Measurements from ENCODE around the gene CTNNBL1.

Gene CTNNBL1

DNA sequence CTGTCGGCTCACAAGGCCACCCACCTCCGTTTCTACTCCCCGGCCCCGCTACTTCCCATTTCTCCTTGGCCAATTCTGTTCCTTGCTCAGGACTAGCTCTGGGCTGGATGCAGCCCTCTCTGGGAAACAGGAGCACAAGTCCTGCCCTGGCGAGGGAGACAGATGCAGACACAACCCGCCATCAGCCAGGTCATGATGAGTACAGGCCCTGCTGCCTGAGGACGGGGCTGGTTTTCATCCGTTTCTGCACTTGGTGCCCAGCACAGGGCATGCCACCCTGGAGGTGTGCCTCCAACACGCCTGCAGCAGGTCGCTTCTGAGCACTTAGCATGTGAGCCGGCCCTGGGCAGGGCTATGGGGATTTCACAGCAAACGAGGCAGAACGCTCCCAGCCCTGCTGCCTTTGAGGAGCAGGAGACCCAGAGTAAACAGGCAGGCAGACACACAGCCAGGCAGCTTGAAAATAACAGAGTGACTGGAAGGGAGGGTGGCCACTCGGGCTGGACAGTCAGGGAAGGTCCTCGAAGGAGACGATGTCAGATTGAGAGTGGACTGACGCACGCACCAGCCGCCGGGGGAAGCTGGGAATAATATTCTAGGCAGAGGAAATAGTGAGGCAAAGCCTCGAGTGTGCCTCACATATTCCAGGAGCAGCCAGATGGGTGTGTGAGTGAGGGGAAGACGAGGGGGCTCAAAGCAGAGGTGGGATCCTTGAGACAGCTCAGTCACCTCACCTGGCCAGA lies 187.9 kb downstream of the CTNNBL1 start:
- no peak overlapping the region for H3K4me2 ChIP-seq (ENCODE audit: low read length, poor library complexity, severe bottlenecking)
- no peak overlapping the region for H4K91ac ChIP-seq (ENCODE audit: low read length)
- no peak overlapping the region for H3K27ac ChIP-seq (ENCODE audit: low read length, poor library complexity, severe bottlenecking)
- no peaks in the 10 kb centered on the region for H3K4me1 ChIP-seq (ENCODE audit: control insufficient read depth, insufficient read depth, low read depth, low read length)
- H3K23ac ChIP-seq (ENCODE audit: low read length in 2 of 2): no peak overlapping the region
- H2AFZ ChIP-seq (ENCODE audit: low read depth, low read length): no peak overlapping the region
- peak overlapping the region in 1 of 2 experiments; percentile 63 for H3K14ac ChIP-seq (ENCODE audit: low read length in 2 of 2)
- H4K8ac ChIP-seq (ENCODE audit: low read length): no peak overlapping the region
- WGBS: 84% methylated on average over 21 of the region's 22 CpGs
- H3K18ac ChIP-seq (ENCODE audit: low read depth in 1 of 2, low read length in 2 of 2): no peak overlapping the region
- H3K36me3 ChIP-seq (ENCODE audit: control insufficient read depth in 1 of 2, insufficient read depth in 2 of 2, low read depth in 1 of 2, low read length in 2 of 2): no peaks in the 10 kb centered on the region
- no peaks in the 10 kb centered on the region for H3K9me3 ChIP-seq (ENCODE audit: control insufficient read depth, low read length)
- no peak overlapping the region for H2BK12ac ChIP-seq (ENCODE audit: low read length in 2 of 2)
- no peak overlapping the region for H2BK5ac ChIP-seq (ENCODE audit: low read depth, low read length, poor library complexity, severe bottlenecking)
- no peak overlapping the region for H2AK5ac ChIP-seq (ENCODE audit: low read length, severe bottlenecking)
- no peaks in the 10 kb centered on the region for H3K79me1 ChIP-seq (replicated peaks; ENCODE audit: low read length, poor library complexity, severe bottlenecking)
- DNase-seq: no peak
- H2BK120ac ChIP-seq (ENCODE audit: low read depth, low read length): no peak overlapping the region
- H2BK15ac ChIP-seq (ENCODE audit: low read depth, poor library complexity, severe bottlenecking): no peak overlapping the region
- H3K4me3 ChIP-seq (ENCODE audit: insufficient read depth in 1 of 2, low read depth in 1 of 2, low read length in 2 of 2): no peak overlapping the region
- no peak overlapping the region for H3K9ac ChIP-seq (ENCODE audit: low read length)
- peaks cover 10 to 52% of the 10 kb centered on the region in 2 experiments for H3K27me3 ChIP-seq (ENCODE audit: control insufficient read depth in 1 of 2, insufficient read depth in 1 of 2, low read length in 2 of 2)
- H3K4ac ChIP-seq (ENCODE audit: low read depth in 1 of 2, low read length in 2 of 2): no peak overlapping the region

GRCh38 chr20:37882961-37883712 lies 189.3 kb downstream of the CTNNBL1 start:
- no peak overlapping the region for H2BK15ac ChIP-seq (ENCODE audit: low read depth, poor library complexity, severe bottlenecking)
- H3K27me3 ChIP-seq (ENCODE audit: control insufficient read depth in 1 of 2, insufficient read depth in 1 of 2, low read length in 2 of 2): peaks cover 18 to 58% of the 10 kb centered on the region in 2 experiments
- no peak overlapping the region for H2AK5ac ChIP-seq (ENCODE audit: low read length, severe bottlenecking)
- H2BK12ac ChIP-seq (ENCODE audit: low read length in 2 of 2): no peak overlapping the region
- H3K23ac ChIP-seq (ENCODE audit: low read length in 2 of 2): no peak overlapping the region
- no peak overlapping the region for H3K4me3 ChIP-seq (ENCODE audit: insufficient read depth in 1 of 2, low read depth in 1 of 2, low read length in 2 of 2)
- H4K8ac ChIP-seq (ENCODE audit: low read length): no peak overlapping the region
- H3K9me3 ChIP-seq (ENCODE audit: control insufficient read depth, low read length): no peaks in the 10 kb centered on the region
- no peak overlapping the region for H2AFZ ChIP-seq (ENCODE audit: low read depth, low read length)
- no peak overlapping the region for H3K4me2 ChIP-seq (ENCODE audit: low read length, poor library complexity, severe bottlenecking)
- H3K79me1 ChIP-seq (replicated peaks; ENCODE audit: low read length, poor library complexity, severe bottlenecking): no peaks in the 10 kb centered on the region
- no peaks in the 10 kb centered on the region for H3K36me3 ChIP-seq (ENCODE audit: control insufficient read depth in 1 of 2, insufficient read depth in 2 of 2, low read depth in 1 of 2, low read length in 2 of 2)
- H3K4me1 ChIP-seq (ENCODE audit: control insufficient read depth, insufficient read depth, low read depth, low read length): no peaks in the 10 kb centered on the region
- WGBS: 84% methylated on average over 16 of the region's 16 CpGs
- H3K4ac ChIP-seq (ENCODE audit: low read depth in 1 of 2, low read length in 2 of 2): no peak overlapping the region
- no peak overlapping the region for H3K27ac ChIP-seq (ENCODE audit: low read length, poor library complexity, severe bottlenecking)
- no peak overlapping the region for H2BK120ac ChIP-seq (ENCODE audit: low read depth, low read length)
- H3K9ac ChIP-seq (ENCODE audit: low read length): no peak overlapping the region
- no peak overlapping the region for H2BK5ac ChIP-seq (ENCODE audit: low read depth, low read length, poor library complexity, severe bottlenecking)
- DNase-seq: no peak
- H4K91ac ChIP-seq (ENCODE audit: low read length): no peak overlapping the region
- H3K18ac ChIP-seq (ENCODE audit: low read depth in 1 of 2, low read length in 2 of 2): no peak overlapping the region
- H3K14ac ChIP-seq (ENCODE audit: low read length in 2 of 2): no peak overlapping the region

- Histone ChIP-seq H3K9me3 (ENCODE audit: control insufficient read depth, low read length) (no peaks in the 10 kb centered on the region), H3K4me1 (ENCODE audit: control insufficient read depth, insufficient read depth, low read depth, low read length) (no peaks in the 10 kb centered on the region), H2BK12ac (ENCODE audit: low read length in 2 of 2) (no peak overlapping the region), H3K18ac (ENCODE audit: low read depth in 1 of 2, low read length in 2 of 2) (no peak overlapping the region), H3K4ac (ENCODE audit: low read depth in 1 of 2, low read length in 2 of 2) (no peak overlapping the region), H3K9ac (ENCODE audit: low read length) (no peak overlapping the region), H3K27ac (ENCODE audit: low read length, poor library complexity, severe bottlenecking) (no peak overlapping the region), H2BK15ac (ENCODE audit: low read depth, poor library complexity, severe bottlenecking) (no peak overlapping the region), H2AFZ (ENCODE audit: low read depth, low read length) (no peak overlapping the region), H3K79me1 (replicated peaks; ENCODE audit: low read length, poor library complexity, severe bottlenecking) (no peaks in the 10 kb centered on the region), H3K36me3 (ENCODE audit: control insufficient read depth in 1 of 2, insufficient read depth in 2 of 2, low read depth in 1 of 2, low read length in 2 of 2) (no peaks in the 10 kb centered on the region), H3K4me2 (ENCODE audit: low read length, poor library complexity, severe bottlenecking) (no peak overlapping the region), H4K91ac (ENCODE audit: low read length) (no peak overlapping the region), H3K14ac (ENCODE audit: low read length in 2 of 2) (no peak overlapping the region), H3K27me3 (ENCODE audit: control insufficient read depth in 1 of 2, insufficient read depth in 1 of 2, low read length in 2 of 2) (peaks cover 21 to 53% of the 10 kb centered on the region in 2 experiments), H2BK120ac (ENCODE audit: low read depth, low read length) (no peak overlapping the region), H3K23ac (ENCODE audit: low read length in 2 of 2) (no peak overlapping the region), H2BK5ac (ENCODE audit: low read depth, low read length, poor library complexity, severe bottlenecking) (no peak overlapping the region), H4K8ac (ENCODE audit: low read length) (no peak overlapping the region), H3K4me3 (ENCODE audit: insufficient read depth in 1 of 2, low read depth in 1 of 2, low read length in 2 of 2) (no peak overlapping the region), H2AK5ac (ENCODE audit: low read length, severe bottlenecking) (no peak overlapping the region)
- no peak for DNase-seq
- WGBS: 80% methylated on average over 8 of the region's 8 CpGs
Observed at GRCh38 chr20:37885042-37885441, 191.2 kb downstream of the CTNNBL1 start.

All from mesenchymal stem cell (in vitro differentiated cells and primary cell).